GM18951 (cell line): Measurements from ENCODE around the gene IZUMO2.
"Not testable (repeated sequence)": the region's sequence is repeated elsewhere in the genome, so short reads cannot be mapped to it uniquely, and the experiment has no call there.

Source experiments
- in situ Hi-C: fragments of 300-500 bp; cut with MboI; formaldehyde crosslinking; loops from one replicate; pipeline ENCODE4 v1.12.0; 2022; ENCODE audit warnings: low sequenced_read_pairs, mixed read lengths, inconsistent platforms; ENCODE audit not compliant: unreplicated experiment

Gene IZUMO2

GRCh38 chr19:50135856-50136602 is 27.1 kb downstream of the IZUMO2 start:
- in situ Hi-C loops, result not testable (repeated sequence)

DNA sequence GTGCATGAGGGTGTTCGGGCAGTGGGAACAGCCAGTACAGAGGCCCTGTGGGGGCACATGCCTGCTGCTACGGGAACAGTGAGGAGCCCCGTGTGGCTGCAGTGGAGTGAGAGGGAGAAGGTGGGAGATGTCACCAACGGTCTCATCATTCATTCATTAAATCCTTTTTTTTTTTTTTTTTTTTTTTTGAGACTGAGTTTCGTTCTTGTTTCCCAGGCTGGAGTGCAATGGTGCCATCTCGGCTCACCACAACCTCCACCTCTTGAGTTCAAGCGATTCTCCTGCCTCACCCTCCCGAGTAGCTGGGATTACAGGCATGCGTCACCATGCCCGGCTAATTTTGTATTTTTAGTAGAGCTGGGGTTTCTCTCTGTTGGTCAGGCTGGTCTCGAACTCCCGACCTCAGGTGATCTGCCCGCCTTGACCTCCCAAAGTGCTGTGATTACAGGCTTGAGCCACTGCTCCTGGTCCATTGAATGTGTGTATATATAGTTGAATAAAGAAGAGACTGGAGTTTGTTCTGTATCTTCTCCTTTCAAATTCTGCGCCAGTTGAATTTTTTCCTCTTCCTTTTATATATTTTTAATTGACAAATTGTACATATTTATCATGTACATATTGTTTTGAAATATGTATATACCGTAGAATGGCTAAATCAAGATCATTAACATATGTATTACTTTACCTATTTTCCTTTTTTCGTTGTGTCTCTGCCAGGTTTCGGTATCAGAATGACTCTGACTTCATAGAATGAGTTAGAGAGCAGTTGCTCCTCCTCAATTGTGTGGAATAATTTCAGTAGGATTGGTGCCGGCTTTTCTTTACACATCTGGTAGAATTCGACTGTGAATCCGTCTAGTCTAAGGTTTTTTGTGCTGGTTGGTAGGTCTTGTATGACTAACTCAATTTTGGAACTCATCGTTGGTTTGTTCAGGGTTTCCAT is 28.0 kb downstream of the IZUMO2 start:
- in situ Hi-C loops, result not testable (repeated sequence)

GRCh38 chr19:50133518-50134492 is 29.3 kb downstream of the IZUMO2 start:
- in situ Hi-C loops, result not testable (repeated sequence)

GRCh38 chr19:50104012-50104411 is 59.1 kb downstream of the IZUMO2 start:
- in situ Hi-C loops, result not testable (repeated sequence)

- in situ Hi-C loops, result not testable (repeated sequence)
Observed at GRCh38 chr19:50103405-50103804, 59.7 kb downstream of the IZUMO2 start.
